ENCODE measurements around the gene PCSK6. TPM values are rescaled to one million over a fixed set of nuclear protein-coding genes. Genes with fewer than 3 reads are reported as not detected.

Gene PCSK6
- total and polyA plus RNA-seq, 7 donors = 8.3 to 32.7 (median 13.3) TPM

DNA sequence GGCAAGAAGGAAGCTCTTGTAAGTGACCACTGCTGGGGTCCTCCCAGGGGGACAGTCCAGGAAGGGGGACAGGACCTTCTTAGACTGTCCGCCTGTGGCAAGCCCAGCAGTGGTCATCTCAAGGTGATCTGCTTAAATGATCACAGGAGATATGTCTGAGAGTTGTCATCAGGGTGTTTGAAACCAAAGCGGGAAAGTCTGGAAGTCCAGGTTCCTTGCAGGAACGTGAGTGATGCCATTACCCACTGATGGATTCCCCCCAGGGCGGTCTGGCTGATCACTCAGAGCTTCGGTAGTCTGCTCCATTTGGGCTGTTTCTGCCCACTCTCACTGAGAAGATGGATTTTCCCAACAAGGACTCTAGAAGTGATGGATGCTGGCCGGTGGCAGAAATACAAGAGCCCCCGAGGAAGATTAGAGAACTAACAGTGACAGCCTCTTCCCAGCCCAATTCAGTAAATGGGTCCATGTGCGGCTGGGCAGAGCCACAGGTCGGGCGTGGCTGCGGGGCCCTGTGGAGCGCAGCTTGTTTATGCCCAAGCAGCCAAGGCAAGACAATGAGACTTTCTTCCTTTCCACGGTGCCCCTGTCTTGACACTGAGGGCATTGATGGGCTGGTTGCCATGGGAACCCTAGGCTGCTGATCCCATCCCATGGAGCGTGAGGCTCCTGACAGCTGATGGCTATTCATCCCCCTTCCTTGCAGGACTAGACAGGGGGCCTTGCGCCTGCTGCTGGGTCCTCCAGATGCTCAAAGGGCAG, 9.5 kb downstream of the PCSK6 start:
- ATAC-seq (no peak), DNase-seq (no peak)
- H3K9me3 ChIP-seq = no peaks in the 10 kb centered on the region
- H3K4me3 ChIP-seq = no peak overlapping the region
- no peak overlapping the region for H3K27ac ChIP-seq
- TF ChIP-seq, protein P1, sequence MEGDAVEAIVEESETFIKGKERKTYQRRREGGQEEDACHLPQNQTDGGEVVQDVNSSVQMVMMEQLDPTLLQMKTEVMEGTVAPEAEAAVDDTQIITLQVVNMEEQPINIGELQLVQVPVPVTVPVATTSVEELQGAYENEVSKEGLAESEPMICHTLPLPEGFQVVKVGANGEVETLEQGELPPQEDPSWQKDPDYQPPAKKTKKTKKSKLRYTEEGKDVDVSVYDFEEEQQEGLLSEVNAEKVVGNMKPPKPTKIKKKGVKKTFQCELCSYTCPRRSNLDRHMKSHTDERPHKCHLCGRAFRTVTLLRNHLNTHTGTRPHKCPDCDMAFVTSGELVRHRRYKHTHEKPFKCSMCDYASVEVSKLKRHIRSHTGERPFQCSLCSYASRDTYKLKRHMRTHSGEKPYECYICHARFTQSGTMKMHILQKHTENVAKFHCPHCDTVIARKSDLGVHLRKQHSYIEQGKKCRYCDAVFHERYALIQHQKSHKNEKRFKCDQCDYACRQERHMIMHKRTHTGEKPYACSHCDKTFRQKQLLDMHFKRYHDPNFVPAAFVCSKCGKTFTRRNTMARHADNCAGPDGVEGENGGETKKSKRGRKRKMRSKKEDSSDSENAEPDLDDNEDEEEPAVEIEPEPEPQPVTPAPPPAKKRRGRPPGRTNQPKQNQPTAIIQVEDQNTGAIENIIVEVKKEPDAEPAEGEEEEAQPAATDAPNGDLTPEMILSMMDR (IDR thresholded peaks at IDR 0.05) = no peak
- peaks cover 0 to 4% of the 10 kb centered on the region in 2 donors for H3K36me3 ChIP-seq (ENCODE audit: insufficient read depth in 1 of 2, low read depth in 1 of 2)
- WGBS, 3 donors = 93 to 94% (median 94%) methylated on average over 15 of the region's 15 CpGs
- H3K4me1 ChIP-seq = peaks cover 28% of the 10 kb centered on the region
- intact Hi-C loops (cut with DNase I) = no loop called here
- no peaks in the 10 kb centered on the region for H3K27me3 ChIP-seq (ENCODE audit: insufficient read depth in 3 of 3, low read length in 2 of 3)

DNA sequence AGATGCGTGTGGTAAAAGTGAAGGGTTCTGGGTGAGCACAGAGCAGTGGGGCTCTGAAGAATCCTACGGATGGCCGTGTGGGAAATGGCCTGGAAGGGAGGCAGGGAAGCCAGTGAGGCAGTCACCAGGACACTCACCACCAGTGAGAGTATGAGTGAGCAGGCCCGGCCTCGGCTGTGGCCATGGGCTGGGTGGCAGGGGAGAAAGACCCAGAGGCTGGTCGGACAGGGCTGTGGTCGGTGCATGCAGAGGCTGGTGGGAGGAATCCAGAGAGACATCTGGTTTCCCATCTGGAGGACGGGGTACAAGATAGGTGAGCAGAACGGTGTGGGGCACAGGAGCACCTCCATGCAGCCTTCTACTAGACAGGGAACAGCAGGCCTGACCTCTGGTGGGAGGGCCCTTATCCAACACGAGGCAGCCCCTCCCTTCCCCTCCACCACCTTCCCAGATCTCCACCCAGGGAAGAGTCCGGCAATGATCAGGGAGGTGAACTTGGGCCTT, 10.1 kb downstream of the PCSK6 start:
- ATAC-seq (no peak), DNase-seq (no peak)
- TF ChIP-seq, protein P1 (IDR thresholded peaks at IDR 0.05) = no peak
- Histone ChIP-seq H3K4me3 (no peak overlapping the region), H3K9me3 (no peaks in the 10 kb centered on the region), H3K36me3 (ENCODE audit: insufficient read depth in 1 of 2, low read depth in 1 of 2) (no peaks in the 10 kb centered on the region), H3K27ac (no peak overlapping the region), H3K4me1 (peaks cover 28% of the 10 kb centered on the region), H3K27me3 (ENCODE audit: insufficient read depth in 3 of 3, low read length in 2 of 3) (no peaks in the 10 kb centered on the region)
- WGBS, 3 donors = 87 to 94% (median 94%) methylated on average over 11 of the region's 11 CpGs
- intact Hi-C loops (cut with DNase I) = no loop called here

DNA sequence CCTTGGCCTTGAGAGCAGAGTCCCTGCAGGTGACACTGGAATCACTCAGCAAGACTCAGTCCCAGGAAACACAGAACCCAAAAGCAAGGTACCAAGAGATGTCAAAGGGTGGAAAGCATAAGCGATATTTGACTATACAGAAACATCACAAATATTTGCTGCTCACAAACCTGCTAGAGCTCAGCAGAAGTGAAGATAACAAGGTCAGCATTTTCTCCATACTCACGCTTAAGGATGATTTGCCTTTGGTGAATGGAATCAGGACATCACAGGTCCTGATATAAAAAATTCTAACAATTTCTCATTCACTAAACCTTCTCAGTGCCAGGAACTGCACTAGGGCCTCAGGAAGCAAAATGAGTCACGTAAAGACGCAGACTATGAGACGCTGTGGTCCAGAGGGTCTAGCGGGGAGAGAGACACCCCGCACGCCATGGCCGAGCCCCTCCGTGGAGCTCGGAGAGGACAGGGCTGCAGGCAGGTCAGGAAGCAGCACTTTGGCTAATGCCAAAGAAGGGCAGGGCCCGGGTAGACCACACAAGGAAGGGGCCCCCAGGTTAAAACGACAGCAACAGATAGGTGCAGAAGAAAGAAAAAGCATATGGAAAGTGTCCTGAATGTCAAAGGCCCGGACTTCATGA, 10.7 kb downstream of the PCSK6 start:
- no peaks in the 10 kb centered on the region for H3K27me3 ChIP-seq (ENCODE audit: insufficient read depth in 3 of 3, low read length in 2 of 3)
- ATAC-seq = no peak
- WGBS, 3 donors = 90 to 94% (median 94%) methylated on average over 14 of the region's 14 CpGs

DNA sequence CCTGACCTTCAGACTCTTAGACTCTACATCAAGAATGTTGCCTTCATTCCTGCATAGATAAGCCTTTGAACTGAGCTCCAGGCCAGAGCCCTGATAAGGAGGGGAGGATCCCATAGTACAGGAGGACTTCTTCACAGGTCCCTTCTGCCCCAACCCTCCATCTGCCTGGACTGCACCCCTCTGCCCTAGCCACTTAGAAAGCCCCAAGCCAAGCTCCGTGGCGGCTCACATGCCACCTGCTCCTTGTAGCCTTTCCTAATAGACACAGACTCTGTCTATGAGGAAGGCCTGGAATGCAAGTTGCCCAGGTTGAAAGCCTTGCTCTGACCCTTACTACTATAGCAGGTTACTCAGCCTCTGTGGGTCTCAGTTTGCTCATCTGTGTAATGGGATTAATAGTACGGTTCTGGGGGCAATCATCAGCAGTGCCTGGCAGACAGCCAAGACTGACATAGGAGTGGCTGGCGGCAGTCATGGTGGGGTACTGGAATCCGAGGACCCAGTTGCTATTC, 11.6 kb downstream of the PCSK6 start:
- no peak overlapping the region for H3K27ac ChIP-seq
- DNase-seq = no peak

More for the DNA sequence above, 10.7 kb downstream of the PCSK6 start:
- Histone ChIP-seq H3K4me1 (peaks cover 26% of the 10 kb centered on the region), H3K9me3 (no peaks in the 10 kb centered on the region), H3K27ac (no peak overlapping the region), H3K36me3 (ENCODE audit: insufficient read depth in 1 of 2, low read depth in 1 of 2) (no peaks in the 10 kb centered on the region), H3K4me3 (no peak overlapping the region)
- intact Hi-C loops (cut with DNase I) = no loop called here
- DNase-seq = no peak
- TF ChIP-seq, protein P1 (IDR thresholded peaks at IDR 0.05) = no peak

More for the DNA sequence above, 11.6 kb downstream of the PCSK6 start:
- intact Hi-C loops (cut with DNase I) = no loop called here
- Histone ChIP-seq H3K27me3 (ENCODE audit: insufficient read depth in 3 of 3, low read length in 2 of 3) (no peaks in the 10 kb centered on the region), H3K4me1 (peaks cover 17% of the 10 kb centered on the region), H3K4me3 (no peak overlapping the region), H3K9me3 (no peaks in the 10 kb centered on the region), H3K36me3 (ENCODE audit: insufficient read depth in 1 of 2, low read depth in 1 of 2) (no peaks in the 10 kb centered on the region)
- ATAC-seq = no peak
- TF ChIP-seq, protein P1 (IDR thresholded peaks at IDR 0.05) = no peak
- WGBS, 3 donors = 53 to 82% (median 56%) methylated on average over 5 of the region's 5 CpGs
